WERI-Rb-1 (cell line): ENCODE measurements around the gene ZNF335.

ENCODE experiments used
- DNase-seq: peaks from one replicate; pipeline ENCODE4 v3.0.0-alpha.2; 2020
- H3K27ac ChIP-seq: fragments of 250-450 bp; sonication (Bioruptor Pico); 2 replicates; pipeline ENCODE4 v1.5.1; 2020; ENCODE audit warnings: mild to moderate bottlenecking, moderate library complexity
- H3K27me3 ChIP-seq: fragments of 250-450 bp; sonication (Bioruptor Pico); 2 replicates; pipeline ENCODE4 v1.5.1; 2021; ENCODE audit warnings: mild to moderate bottlenecking, low read depth, moderate library complexity; ENCODE audit not compliant: insufficient read depth, severe bottlenecking
- H3K36me3 ChIP-seq: fragments of 250-450 bp; sonication (Bioruptor Pico); 2 replicates; pipeline ENCODE4 v1.5.1; 2020; ENCODE audit warnings: mild to moderate bottlenecking, moderate library complexity
- H3K4me3 ChIP-seq: 2 replicates; pipeline ENCODE4 v1.5.1; 2011; ENCODE audit warnings: low read depth, mild to moderate bottlenecking, control low read depth, low read length
- H3K9me3 ChIP-seq: fragments of 250-450 bp; sonication (Bioruptor Pico); 2 replicates; pipeline ENCODE4 v1.5.1; 2021; ENCODE audit warnings: mild to moderate bottlenecking, moderate library complexity; ENCODE audit not compliant: severe bottlenecking
- TF ChIP-seq, protein P1 (sequence below): IDR thresholded peaks from 2 replicates; pipeline ENCODE4 v1.5.1; 2011; ENCODE audit warnings: low read depth, mild to moderate bottlenecking, control low read depth, inconsistent platforms, low read length

The ZNF335 gene

DNA sequence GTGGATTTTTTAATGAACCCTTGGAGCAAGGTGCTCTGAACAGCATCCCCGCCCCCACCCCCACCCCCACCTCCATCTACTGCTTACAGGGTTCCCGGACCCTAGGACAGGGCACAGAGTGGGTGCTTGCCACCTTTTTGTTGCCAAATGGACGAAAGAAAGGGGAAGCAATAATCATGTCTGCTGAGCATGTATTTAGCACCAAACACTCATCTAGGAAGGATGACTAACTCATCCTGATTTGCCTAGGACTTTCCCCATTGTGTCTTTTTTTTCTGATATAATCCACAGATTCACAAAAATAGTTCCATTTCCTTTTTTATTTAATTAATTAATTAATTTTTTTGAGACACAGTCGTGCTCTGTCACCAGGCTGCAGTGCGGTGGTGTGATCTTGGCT lies 58.9 kb downstream of the ZNF335 start:
- no peak for DNase-seq
- TF ChIP-seq, protein P1, sequence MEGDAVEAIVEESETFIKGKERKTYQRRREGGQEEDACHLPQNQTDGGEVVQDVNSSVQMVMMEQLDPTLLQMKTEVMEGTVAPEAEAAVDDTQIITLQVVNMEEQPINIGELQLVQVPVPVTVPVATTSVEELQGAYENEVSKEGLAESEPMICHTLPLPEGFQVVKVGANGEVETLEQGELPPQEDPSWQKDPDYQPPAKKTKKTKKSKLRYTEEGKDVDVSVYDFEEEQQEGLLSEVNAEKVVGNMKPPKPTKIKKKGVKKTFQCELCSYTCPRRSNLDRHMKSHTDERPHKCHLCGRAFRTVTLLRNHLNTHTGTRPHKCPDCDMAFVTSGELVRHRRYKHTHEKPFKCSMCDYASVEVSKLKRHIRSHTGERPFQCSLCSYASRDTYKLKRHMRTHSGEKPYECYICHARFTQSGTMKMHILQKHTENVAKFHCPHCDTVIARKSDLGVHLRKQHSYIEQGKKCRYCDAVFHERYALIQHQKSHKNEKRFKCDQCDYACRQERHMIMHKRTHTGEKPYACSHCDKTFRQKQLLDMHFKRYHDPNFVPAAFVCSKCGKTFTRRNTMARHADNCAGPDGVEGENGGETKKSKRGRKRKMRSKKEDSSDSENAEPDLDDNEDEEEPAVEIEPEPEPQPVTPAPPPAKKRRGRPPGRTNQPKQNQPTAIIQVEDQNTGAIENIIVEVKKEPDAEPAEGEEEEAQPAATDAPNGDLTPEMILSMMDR: no peak
- Histone ChIP-seq H3K36me3 (no peaks in the 10 kb centered on the region; the same call in 1 of the 2 replicates), H3K9me3 (no peaks in the 10 kb centered on the region), H3K4me3 (no peak overlapping the region), H3K27ac (no peak overlapping the region), H3K27me3 (no peaks in the 10 kb centered on the region)

DNA sequence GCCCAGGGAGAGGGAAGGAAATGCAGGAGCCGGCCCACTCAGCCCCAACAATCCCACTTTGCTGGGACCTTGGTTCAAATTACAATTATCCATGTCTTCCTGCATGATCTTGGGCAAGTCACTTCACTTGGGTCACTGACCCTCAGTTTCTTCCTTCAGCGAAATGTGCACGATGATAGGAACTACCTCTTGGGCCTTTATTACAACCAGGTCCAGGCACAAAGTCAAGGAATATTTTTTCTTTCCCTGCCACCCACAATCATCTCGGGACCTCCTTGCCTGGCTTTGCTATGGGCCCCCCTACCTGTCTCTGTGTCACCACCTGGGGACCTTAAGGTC lies 59.7 kb downstream of the ZNF335 start:
- no peaks in the 10 kb centered on the region; the same call in 1 of the 2 replicates for H3K36me3 ChIP-seq
- TF ChIP-seq, protein P1: no peak
- DNase-seq: no peak
- H3K27me3 ChIP-seq: no peaks in the 10 kb centered on the region
- H3K4me3 ChIP-seq: peak overlapping the region; percentile 50
- no peaks in the 10 kb centered on the region for H3K9me3 ChIP-seq
- H3K27ac ChIP-seq: peak overlapping the region; percentile 55

DNA sequence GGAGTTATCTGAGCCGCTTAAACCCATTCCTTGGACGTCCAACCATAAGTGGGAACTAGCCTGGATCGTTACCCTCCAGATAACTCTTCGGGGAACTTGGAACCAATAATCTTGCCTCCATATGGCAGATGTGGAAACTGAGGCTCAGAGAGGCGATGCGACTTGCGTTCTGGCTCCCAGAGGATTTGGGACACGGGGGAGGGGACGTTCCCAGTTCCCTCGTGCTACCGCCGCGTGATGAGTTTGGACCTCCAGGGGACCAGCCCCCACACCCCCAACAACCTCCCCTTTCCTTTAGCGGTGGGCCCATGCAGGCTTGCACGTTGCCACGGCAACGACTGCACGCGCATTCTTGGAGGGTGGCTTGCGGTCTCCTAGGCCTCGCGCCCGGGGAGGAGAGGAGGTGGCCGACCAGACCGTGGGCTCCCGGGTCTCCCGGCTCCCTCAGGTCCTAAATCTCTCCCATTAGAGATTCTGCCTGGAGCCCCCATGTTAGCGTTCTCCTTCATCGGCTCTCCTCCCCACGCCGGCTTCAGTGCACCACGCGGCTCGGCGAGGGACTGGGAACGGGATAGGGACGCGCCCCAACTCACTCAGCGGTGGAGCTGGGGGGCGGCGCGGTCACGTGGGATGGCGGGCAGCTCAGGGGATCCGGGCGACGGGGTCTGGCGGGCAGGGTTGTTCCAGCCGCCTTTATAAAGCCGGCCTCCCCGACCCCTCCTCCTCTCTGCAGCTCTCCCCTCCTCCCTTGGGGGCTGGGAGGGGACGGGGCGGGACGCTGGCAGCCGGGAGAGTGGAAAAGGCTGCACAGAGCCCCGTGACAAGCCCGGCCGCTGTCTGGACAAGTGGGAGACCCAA lies 60.3 kb downstream of the ZNF335 start, which contains the start of gene PLTP:
Gene PLTP, minus strand, starts transcription at position 670 of the 858 bp plus-strand sequence. CDS start 703 bp downstream, outside the sequence.
- Histone ChIP-seq H3K4me3 (peak within 1 kb of the TSS; percentile 50), H3K27ac (peak within 1 kb of the TSS; percentile 55)

DNA sequence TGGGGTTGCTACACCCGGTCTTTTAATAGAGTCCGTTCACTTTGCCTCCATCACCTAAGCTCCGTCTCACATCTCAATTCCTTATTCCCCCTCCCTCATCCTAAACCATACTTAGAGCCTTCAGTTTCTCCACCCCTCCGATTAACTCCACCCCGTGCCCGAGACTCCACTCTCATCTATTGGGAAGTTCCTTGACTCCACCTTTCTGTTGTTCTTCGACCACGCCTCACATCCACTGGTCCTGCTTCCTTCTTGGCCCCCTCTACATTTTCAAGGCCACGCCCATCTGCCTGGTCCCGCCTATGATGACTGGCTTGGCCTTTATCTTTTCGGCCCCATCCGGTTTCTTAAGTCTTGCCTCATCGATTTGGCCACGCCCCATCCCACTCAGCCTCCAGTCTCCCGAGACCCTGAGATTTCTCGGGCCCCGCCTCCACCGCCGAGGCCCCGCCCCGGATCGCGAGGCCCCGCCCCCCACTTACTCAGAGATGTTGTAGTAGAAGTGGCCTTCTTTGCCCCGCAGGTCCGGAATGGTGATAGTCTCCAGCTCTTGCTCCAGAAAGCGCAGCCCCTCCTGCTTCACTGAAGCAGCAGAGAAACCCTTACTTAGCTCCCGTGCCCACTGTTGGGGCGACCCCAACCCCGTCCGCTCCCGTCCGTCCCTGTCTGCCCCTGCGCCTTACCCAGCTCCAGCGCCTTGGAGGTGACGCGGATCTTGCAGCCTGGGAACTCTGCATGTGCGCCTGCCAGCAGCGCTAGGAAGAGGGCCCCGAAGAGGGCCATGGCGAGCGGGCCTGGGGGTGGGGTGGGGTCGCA lies 61.1 kb downstream of the ZNF335 start:
- Histone ChIP-seq H3K36me3 (no peaks in the 10 kb centered on the region; the same call in 1 of the 2 replicates), H3K4me3 (no peak overlapping the region), H3K27ac (no peak overlapping the region), H3K27me3 (no peaks in the 10 kb centered on the region), H3K9me3 (no peaks in the 10 kb centered on the region)
- TF ChIP-seq, protein P1: no peak
- peak; percentile 35 for DNase-seq

More for the DNA sequence above, 60.3 kb downstream of the ZNF335 start, which contains the start of gene PLTP:
- TF ChIP-seq, protein P1: no peak
- peak; percentile 78 for DNase-seq
- Histone ChIP-seq H3K27me3 (no peaks in the 10 kb centered on the region), H3K9me3 (no peaks in the 10 kb centered on the region), H3K36me3 (no peaks in the 10 kb centered on the region; the same call in 1 of the 2 replicates)

DNA sequence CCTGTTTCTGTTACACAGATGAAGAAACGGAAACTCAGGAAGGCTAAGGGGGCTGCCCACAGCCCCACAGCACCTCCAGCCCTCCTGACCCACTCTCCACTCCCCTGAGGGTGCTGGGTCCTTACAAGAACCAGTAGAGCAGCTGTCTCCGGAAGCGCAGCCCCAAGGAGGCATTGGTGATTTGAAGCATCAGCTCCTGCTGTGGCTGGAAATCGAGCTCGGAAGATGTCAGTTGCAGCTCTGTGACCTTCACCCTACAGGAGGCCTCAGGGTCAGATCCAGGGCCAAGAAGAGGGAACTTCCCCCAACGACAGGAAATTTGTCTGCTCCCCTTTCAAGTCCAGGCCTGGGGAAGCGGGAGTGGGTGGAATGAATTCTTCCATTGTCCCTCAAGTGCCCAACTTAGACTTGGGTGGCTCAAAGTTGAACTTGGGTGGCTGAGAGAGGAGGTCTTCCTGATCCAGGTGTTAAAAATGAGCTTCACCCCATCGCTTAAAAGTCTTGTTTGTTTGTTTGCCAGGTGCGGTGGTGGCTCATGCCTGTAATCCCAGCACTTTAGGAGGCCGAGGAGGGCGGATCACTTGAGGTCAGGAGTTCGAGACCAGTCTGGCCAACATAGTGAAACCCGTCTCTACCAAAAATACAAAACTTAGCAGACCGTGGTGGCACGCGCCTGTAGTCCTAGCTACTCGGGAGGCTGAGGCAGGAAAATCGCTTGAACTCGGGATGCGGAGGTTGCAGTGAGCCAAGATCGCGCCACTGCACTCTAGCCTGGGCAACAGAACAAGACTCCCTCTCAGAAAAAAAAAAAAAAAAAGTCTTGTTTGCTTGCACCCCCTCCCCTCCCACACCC lies 62.0 kb downstream of the ZNF335 start:
- no peak for DNase-seq

More for the DNA sequence above, 62.0 kb downstream of the ZNF335 start:
- TF ChIP-seq, protein P1: no peak
- Histone ChIP-seq H3K9me3 (no peaks in the 10 kb centered on the region), H3K4me3 (no peak overlapping the region), H3K36me3 (no peaks in the 10 kb centered on the region; the same call in 1 of the 2 replicates), H3K27me3 (no peaks in the 10 kb centered on the region), H3K27ac (no peak overlapping the region)
